ENCODE results near the gene FLNA. TPM values are rescaled to one million over a fixed set of nuclear protein-coding genes. Genes with fewer than 3 reads are reported as not detected.

The FLNA gene
- total RNA-seq, 8 experiments from 2014 or later: 108 to 602 (median 190) TPM

DNA sequence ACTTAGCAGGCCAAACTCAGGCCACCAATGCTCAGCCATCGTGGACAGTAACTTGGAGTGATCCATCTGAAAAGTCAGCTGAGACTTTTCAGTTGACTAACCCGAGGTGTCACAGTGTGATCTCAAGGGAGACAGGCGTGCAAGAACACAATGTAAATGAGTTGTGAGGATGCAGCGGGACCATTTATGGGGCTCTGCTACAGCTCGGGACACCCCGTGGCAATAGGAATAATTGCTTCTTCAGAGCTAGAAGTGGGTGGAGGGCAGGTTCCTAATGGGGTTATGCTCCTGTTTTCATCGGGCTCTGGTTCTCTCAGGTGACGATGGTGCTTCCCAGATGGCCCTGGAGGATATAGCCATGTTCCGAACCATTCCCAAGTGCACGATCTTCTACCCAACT is 51.5 kb downstream of the FLNA start:
- Histone ChIP-seq H3K4me3 (no peak overlapping the region), H3K4me1 (replicated peaks in 1 of 2) (no peaks in the 10 kb centered on the region), H3K27ac (no peak overlapping the region)
- no peak for ATAC-seq (replicated peaks in 6 of 8)
- in situ Hi-C loops (cut with MboI; ENCODE audit: low pct_unique_long_range_greater_than_20kb in 2 of 9, low sequenced_read_pairs in 9 of 9, unreplicated experiment in 9 of 9): no loop called here
- WGBS, 10 experiments: 0 to 74% (median 44%) methylated on average over 1 to 9 of the region's 10 CpGs; no CpG with 5 or more reads in 6 of the 10 experiments

DNA sequence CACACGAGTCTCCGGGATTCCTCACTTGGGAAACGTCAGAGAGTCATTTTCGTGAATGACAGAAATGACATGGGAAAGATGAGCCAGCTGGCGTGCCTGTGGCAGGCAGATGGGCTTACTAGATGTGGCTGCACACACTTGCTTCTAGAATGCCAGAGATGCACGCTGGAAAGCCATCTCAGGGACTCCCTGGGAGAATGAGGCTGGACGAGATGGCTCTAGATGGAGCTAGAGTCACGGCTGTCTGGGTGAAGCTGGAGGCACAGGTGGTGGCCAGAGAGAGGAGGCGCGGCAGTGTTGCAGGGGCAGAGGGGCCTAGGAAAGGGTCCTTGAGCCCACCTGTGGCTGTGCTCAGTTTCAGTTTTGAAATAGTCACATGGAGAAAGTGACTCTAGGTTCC is 52.8 kb downstream of the FLNA start:
- H3K4me1 ChIP-seq (replicated peaks in 1 of 2): no peaks in the 10 kb centered on the region
- no peak overlapping the region for H3K4me3 ChIP-seq
- 43% methylated on average over 2 of the region's 10 CpGs; no CpG with 5 or more reads in 9 of the 10 experiments for WGBS, 10 experiments
- in situ Hi-C loops (cut with MboI; ENCODE audit: low pct_unique_long_range_greater_than_20kb in 2 of 9, low sequenced_read_pairs in 9 of 9, unreplicated experiment in 9 of 9): no loop called here
- ATAC-seq (replicated peaks in 6 of 8): peak in 3 of 8 experiments; percentile 31 to 87 (median 58)
- no peak overlapping the region for H3K27ac ChIP-seq

DNA sequence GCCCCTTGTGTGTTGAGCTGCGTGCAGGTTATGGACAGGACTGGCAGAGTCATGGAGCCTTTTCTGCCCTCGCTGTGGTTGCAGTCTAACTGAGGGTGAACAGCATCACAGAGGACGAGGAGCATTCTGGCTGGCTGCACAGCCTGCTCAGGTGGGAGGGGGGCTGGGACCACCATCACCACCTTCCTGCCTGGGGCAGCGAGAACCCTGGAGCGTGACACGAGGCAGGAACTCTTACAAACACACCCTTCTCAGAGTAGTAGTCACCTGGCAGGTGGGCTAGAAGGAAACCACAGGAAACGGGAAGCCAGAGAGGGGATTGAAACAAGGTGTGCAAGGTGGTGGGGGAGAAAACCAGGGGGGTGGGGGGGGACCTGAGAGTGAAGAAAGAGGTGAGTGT is 53.3 kb downstream of the FLNA start:
- ATAC-seq (replicated peaks in 6 of 8): no peak
- WGBS, 10 experiments: 100% methylated on average over 1 of the region's 7 CpGs; no CpG with 5 or more reads in 9 of the 10 experiments
- no peak overlapping the region for H3K27ac ChIP-seq
- no peaks in the 10 kb centered on the region for H3K4me1 ChIP-seq (replicated peaks in 1 of 2)
- in situ Hi-C loops (cut with MboI; ENCODE audit: low pct_unique_long_range_greater_than_20kb in 2 of 9, low sequenced_read_pairs in 9 of 9, unreplicated experiment in 9 of 9): no loop called here
- no peak overlapping the region for H3K4me3 ChIP-seq

DNA sequence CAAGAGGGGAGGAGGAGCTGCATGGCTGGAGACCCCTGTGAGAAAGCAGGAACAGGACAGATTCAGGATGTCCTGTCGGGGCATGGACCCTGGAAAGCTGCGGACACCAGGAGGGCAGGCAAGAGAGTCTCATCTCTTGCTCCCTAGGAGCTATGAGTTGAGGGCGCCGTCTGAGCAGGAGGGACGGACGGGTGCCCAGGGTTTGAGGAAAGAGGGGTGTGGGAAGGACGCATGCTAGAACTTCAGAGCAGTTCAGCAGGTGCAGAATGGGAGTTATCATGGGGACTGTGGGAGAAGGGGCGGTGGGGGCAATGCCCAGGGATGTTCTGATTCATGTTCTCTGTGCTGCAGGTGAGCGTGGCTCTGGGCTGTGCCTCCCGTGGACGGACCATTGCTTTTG is 54.0 kb downstream of the FLNA start:
- Histone ChIP-seq H3K27ac (no peak overlapping the region), H3K4me3 (no peak overlapping the region), H3K4me1 (replicated peaks in 1 of 2) (no peaks in the 10 kb centered on the region)
- 45 to 80% methylated on average over 1 to 4 of the region's 11 CpGs; no CpG with 5 or more reads in 8 of the 10 experiments for WGBS, 10 experiments
- no peak for ATAC-seq (replicated peaks in 6 of 8)
- in situ Hi-C loops (cut with MboI; ENCODE audit: low pct_unique_long_range_greater_than_20kb in 2 of 9, low sequenced_read_pairs in 9 of 9, unreplicated experiment in 9 of 9): no loop called here

DNA sequence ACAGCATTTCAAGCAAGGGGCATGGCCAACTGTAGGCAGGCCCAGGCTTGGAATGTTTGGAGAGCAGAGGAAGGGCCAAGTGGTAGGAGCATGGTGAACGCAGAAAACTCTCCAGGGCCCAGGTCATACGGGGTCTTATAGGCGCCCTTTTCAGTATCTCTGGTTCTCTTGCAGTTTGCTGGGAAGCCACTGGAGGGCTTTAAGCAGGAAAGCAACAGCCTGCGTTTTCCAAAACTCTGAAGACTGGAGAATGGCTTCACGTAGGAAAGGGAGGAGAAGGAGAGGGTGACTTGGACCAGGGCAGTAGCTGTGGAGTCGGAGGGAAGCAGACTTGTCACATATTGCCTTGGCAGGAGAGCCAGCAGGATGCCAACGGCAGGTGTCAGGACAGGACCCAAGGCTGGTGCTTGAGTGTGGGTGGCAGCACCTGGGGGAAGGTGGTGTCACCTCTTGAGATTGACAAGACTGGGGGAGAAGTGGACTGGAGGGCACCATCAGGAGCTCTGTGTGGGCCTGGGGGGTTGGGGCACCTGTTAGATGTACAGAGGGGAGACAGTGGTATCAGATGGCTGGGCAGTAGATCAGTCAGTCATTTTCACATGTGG is 56.9 kb downstream of the FLNA start:
- 20 to 25% methylated on average over 1 to 4 of the region's 7 CpGs; no CpG with 5 or more reads in 8 of the 10 experiments for WGBS, 10 experiments
- Histone ChIP-seq H3K4me3 (no peak overlapping the region), H3K27ac (no peak overlapping the region), H3K4me1 (replicated peaks in 1 of 2) (peaks cover 0 to 8% of the 10 kb centered on the region in 2 donors)
- in situ Hi-C loops (cut with MboI; ENCODE audit: low pct_unique_long_range_greater_than_20kb in 2 of 9, low sequenced_read_pairs in 9 of 9, unreplicated experiment in 9 of 9): no loop called here
- ATAC-seq (replicated peaks in 6 of 8): peak in 4 of 8 experiments; percentile 18 to 72 (median 25)

DNA sequence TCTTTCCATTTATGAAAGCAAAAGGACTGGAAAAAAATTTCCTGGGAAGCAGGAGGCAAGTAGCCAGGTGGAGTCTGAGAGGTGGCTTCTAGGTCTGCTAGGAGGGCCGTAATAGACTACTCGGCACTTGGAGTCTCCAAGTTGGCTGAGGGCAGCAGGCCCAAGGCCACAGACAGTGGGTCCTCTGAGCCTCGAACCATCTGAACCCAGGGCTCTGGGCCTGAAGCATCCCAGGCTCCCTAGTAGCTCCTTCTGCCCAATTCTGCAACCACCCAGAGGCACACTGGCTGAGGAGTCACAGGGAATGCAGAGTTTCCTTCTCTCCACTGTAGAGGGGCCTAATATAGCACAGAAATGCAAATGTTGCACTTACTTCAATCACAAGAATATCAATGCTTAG is 59.0 kb downstream of the FLNA start:
- ATAC-seq (replicated peaks in 6 of 8): no peak
- no peak overlapping the region for H3K27ac ChIP-seq
- H3K4me1 ChIP-seq (replicated peaks in 1 of 2): peaks cover 0 to 8% of the 10 kb centered on the region in 2 donors
- no peak overlapping the region for H3K4me3 ChIP-seq
- WGBS, 10 experiments: 100% methylated on average over 1 of the region's 3 CpGs; no CpG with 5 or more reads in 9 of the 10 experiments
- in situ Hi-C loops (cut with MboI; ENCODE audit: low pct_unique_long_range_greater_than_20kb in 2 of 9, low sequenced_read_pairs in 9 of 9, unreplicated experiment in 9 of 9): no loop called here

DNA sequence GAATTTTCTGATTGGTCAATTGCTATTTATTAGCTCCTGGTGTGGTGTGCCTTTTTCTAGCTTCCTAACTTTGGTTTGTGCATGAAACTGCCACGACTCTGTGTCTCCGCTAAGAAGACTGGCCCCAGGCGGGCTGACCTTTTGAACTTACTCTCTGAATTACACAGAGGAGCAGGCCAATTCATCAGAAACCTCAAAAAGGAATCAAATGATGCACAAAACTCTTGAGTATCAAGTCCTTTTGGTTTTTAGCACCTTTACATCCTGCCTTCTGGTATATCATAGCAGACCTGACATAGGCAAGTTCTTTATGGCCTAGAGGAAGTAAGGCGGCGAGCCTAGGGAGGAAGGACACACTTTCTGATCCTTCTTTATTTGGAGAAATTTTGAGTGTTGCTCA is 61.3 kb downstream of the FLNA start:
- in situ Hi-C loops (cut with MboI; ENCODE audit: low pct_unique_long_range_greater_than_20kb in 2 of 9, low sequenced_read_pairs in 9 of 9, unreplicated experiment in 9 of 9): no loop called here
- 39 to 100% (median 48%) methylated on average over 2 to 5 of the region's 5 CpGs; no CpG with 5 or more reads in 7 of the 10 experiments for WGBS, 10 experiments
- Histone ChIP-seq H3K4me1 (replicated peaks in 1 of 2) (peaks cover 0 to 8% of the 10 kb centered on the region in 2 donors), H3K4me3 (no peak overlapping the region), H3K27ac (no peak overlapping the region)
- ATAC-seq (replicated peaks in 6 of 8): no peak

DNA sequence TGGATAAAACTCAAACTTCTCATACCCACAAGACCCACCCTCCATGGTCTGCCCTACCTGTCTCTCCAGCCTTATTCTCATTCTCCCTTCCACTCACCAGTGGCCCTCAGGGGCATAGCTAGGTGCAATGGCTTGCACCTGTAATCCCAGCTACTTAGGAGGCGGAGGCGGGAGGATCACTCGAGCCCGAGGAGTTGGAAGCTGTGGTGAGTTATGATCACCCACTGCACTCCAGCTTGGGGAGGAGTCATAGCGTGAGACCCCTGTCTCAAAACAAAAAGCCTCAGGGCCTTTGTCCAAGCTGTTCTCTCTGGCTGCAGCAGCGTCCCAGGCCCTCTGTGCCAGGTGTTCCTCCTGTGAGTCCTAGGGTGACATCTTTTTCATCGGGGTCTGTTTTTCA is 62.3 kb downstream of the FLNA start:
- H3K27ac ChIP-seq: no peak overlapping the region
- in situ Hi-C loops (cut with MboI; ENCODE audit: low pct_unique_long_range_greater_than_20kb in 2 of 9, low sequenced_read_pairs in 9 of 9, unreplicated experiment in 9 of 9): no loop called here
- WGBS, 10 experiments: 73 to 100% (median 92%) methylated on average over 1 to 5 of the region's 7 CpGs; no CpG with 5 or more reads in 5 of the 10 experiments
- no peak overlapping the region for H3K4me3 ChIP-seq
- peaks cover 0 to 8% of the 10 kb centered on the region in 2 donors for H3K4me1 ChIP-seq (replicated peaks in 1 of 2)
- ATAC-seq (replicated peaks in 6 of 8): no peak

DNA sequence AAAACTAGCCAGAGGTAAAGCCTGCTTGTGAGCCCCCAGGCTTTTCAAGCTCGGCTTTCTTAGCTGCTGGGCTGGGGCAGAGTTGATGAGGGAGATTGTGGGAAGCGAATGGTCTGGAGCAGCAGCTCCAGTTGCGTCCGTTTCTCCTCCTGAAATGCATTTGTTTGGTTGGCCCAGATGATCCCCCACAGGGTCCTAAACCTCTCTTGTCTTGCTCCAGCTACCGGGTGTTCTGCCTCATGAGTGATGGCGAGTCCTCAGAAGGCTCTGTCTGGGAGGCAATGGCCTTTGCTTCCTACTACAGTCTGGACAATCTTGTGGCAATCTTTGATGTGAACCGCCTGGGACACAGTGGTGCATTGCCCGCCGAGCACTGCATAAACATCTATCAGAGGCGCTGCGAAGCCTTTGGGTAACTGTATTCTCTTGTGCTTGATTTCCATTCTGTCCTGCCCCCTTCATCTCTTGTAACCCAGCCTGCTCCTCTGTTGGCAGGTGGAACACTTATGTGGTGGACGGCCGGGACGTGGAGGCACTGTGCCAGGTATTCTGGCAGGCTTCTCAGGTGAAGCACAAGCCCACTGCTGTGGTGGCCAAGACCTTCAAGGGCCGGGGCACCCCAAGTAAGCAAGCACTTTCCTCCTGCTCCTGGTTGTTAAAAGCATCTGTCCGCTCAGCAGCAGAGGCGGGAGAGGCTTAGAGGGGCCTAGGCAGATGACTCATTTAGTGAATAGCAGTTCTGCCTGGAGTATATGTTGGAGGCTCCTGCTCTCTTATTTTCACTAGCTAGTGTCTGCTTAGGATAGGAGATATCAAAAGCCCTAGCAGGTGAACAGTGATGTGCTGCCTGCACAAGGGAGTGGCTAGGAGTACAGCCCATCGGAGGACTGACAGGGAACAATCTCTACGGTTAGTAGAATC is 63.6 kb downstream of the FLNA start:
- H3K27ac ChIP-seq: no peak overlapping the region
- WGBS, 10 experiments: 43 to 90% (median 81%) methylated on average over 2 to 13 of the region's 19 CpGs; no CpG with 5 or more reads in 6 of the 10 experiments
- in situ Hi-C loops (cut with MboI; ENCODE audit: low pct_unique_long_range_greater_than_20kb in 2 of 9, low sequenced_read_pairs in 9 of 9, unreplicated experiment in 9 of 9): no loop called here
- H3K4me1 ChIP-seq (replicated peaks in 1 of 2): peaks cover 0 to 8% of the 10 kb centered on the region in 2 donors
- H3K4me3 ChIP-seq: no peak overlapping the region
- ATAC-seq (replicated peaks in 6 of 8): peak in 5 of 8 experiments; percentile 82 to 97 (median 86)

DNA sequence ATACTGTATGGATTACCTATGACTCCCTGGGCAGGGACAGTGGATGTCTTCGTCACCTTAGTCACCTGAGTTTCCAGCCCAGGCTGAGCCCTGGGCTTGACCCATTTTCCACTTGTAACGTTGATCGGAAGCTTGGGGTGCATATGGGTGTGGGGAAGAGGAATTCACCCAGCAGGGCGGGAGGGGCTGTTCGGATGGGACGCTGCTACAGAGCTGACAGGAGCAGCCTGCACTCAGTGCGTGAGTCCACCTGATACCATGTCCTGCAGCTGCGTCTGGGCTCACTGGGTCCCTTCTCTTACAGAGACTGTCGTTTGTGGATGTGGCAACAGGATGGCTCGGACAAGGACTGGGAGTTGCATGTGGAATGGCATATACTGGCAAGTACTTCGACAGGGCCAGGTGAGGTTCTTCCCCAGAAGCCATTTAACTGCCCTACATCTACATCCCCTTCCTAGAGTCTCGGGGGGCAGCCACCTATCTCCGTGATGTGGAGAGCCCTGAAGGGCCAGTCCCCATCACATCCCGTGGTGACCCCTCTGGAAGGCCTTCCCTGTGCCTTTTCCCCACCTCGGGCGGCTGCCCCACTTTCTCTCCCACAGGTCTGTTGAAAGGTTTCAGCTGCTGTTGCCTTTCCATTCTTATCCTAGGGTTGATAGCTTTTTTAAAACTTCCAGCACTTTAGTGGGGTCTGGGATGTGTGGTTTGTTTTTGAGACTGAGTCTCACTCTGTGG is 65.2 kb downstream of the FLNA start:
- Histone ChIP-seq H3K27ac (no peak overlapping the region), H3K4me1 (replicated peaks in 1 of 2) (peaks cover 8 to 17% of the 10 kb centered on the region in 2 donors), H3K4me3 (no peak overlapping the region)
- WGBS, 10 experiments: 40 to 100% (median 75%) methylated on average over 1 to 5 of the region's 16 CpGs; no CpG with 5 or more reads in 6 of the 10 experiments
- no peak for ATAC-seq (replicated peaks in 6 of 8)
- in situ Hi-C loops (cut with MboI; ENCODE audit: low pct_unique_long_range_greater_than_20kb in 2 of 9, low sequenced_read_pairs in 9 of 9, unreplicated experiment in 9 of 9): no loop called here

DNA sequence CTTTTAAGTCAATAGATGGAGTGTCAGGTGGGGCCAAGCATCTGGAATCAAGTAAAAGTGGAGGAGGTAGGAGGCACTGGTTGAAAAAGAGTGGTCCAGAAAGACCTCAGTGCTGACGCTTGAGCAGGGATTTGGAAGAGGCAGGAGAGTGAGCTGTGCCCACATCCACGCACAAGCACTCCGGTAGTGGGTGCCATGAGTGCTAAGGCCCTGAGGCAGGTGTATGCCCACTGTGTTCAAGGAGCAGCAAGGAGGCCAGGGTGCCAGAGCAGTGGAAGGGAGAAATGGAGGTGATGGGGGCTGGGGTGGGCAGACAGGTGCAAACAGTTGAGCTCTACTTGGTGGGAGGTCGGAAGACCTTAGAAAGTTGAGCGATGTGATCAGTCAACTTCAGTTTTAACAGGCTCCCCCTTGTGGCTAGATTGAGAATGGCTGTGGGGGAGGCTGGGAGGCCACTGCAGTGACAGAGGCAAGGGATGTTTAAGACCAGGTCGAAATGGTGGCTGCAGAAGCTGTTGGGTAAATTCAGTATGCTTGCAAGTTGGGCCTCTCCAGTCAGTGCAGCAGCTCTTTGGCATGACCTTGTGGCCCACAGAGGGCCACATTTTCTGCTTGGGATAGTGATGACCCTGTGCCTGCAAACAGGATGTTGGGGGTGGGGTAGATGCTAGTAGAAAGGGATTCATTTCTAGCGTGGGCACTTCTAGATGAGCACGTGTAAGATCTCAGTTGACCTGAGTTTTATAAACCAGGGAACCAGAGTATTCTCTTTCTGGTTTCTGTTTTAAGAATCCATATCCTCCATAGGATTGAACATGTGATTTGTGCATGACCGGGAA is 66.1 kb downstream of the FLNA start:
- Histone ChIP-seq H3K27ac (no peak overlapping the region), H3K4me3 (no peak overlapping the region), H3K4me1 (replicated peaks in 1 of 2) (peaks cover 8 to 16% of the 10 kb centered on the region in 2 donors)
- peak in 3 of 8 experiments; percentile 27 to 66 (median 54) for ATAC-seq (replicated peaks in 6 of 8)
- WGBS, 10 experiments: 11 to 33% (median 30%) methylated on average over 1 to 3 of the region's 9 CpGs; no CpG with 5 or more reads in 7 of the 10 experiments
- in situ Hi-C loops (cut with MboI; ENCODE audit: low pct_unique_long_range_greater_than_20kb in 2 of 9, low sequenced_read_pairs in 9 of 9, unreplicated experiment in 9 of 9): no loop called here

DNA sequence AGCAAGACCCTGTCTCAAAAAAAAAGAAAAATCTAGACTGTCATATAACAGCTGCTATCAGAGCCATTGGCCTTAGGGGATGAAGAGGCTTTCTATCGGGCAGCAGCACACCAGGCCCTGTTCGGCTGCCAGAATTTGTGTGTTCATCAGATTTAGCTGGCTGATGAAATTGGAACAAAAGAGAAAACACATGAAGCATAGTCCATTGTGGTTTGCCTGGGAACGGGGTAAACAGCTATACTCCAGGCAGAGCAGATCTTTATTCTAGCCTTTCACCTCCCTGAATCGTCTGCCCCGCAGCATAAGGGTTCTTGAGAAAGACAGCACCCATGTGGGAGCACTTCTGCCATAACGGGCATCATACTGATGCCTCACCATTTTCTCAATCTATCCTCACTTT is 67.2 kb downstream of the FLNA start:
- no peak for ATAC-seq (replicated peaks in 6 of 8)
- 75 to 93% (median 83%) methylated on average over 3 to 4 of the region's 6 CpGs; no CpG with 5 or more reads in 7 of the 10 experiments for WGBS, 10 experiments
- peaks cover 8 to 9% of the 10 kb centered on the region in 2 donors for H3K4me1 ChIP-seq (replicated peaks in 1 of 2)
- in situ Hi-C loops (cut with MboI; ENCODE audit: low pct_unique_long_range_greater_than_20kb in 2 of 9, low sequenced_read_pairs in 9 of 9, unreplicated experiment in 9 of 9): no loop called here
- H3K4me3 ChIP-seq: no peak overlapping the region
- no peak overlapping the region for H3K27ac ChIP-seq

Data from motor neuron (in vitro differentiated cells).